Measurements from ENCODE around the gene MAN1B1. TPM values are rescaled to one million over a fixed set of nuclear protein-coding genes. Genes with fewer than 3 reads are reported as not detected.

MAN1B1 gene
- total and polyA plus RNA-seq, 2 donors (not counting 3 experiments of a cell fraction or from before 2014, with no cell fraction given), result 75.3 to 83.3 TPM

DNA sequence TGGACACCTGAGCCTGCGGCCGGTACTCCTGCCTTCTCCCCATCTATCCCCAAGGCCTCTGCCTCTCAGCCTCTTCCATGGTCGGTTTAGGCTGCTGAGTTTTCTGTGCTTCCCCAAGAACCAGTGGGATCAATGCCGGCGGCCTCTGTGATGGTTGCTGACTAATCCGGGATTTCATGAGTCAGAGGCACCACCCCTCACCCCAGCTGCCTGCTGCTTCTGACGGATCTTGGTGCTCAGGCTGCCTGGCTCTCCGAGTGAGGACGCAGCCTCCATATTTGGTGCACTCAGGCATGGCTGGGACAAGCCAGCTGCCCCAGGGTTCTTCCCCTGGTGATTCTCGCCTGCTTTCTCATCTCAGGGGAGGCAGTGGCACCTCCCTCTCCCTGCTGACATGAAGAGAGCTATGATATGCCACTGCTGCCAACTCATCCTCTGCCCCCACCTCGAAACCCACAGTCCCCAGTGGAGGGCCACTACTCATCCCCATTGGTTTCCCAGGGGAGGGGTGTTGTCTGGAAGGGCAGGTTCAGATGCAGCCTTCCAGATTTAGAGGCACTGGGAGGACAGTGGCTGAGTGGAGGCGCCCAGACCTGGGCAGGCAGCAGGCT, 3.3 kb upstream of the MAN1B1 start:
- no peak overlapping the region for H2AFZ ChIP-seq (ENCODE audit: low read depth, low read length)
- peaks cover 0 to 32% of the 10 kb centered on the region in 2 experiments for H3K36me3 ChIP-seq (ENCODE audit: control insufficient read depth in 2 of 2, extremely low read depth in 1 of 2, insufficient read depth in 2 of 2, low read length in 2 of 2)
- H3K4me1 ChIP-seq (ENCODE audit: control insufficient read depth, extremely low read depth, insufficient read depth, low read length), result peaks cover 29% of the 10 kb centered on the region
- ChIA-PET CTCF (interaction anchor here (1.1 to 2.8 kb wide), 4 partner anchors 14 to 37 kb away, joined by 4 to 12 read pairs (median 6); partner anchors contain the start of genes NPDC1 and SAPCD2), POLR2A (no interaction called here)
- intact Hi-C loops (cut with micrococcal nuclease) (no loop called here), dilution Hi-C loops (cut with MboI; ENCODE audit: extremely low pct_ligation_motif_present, low sequenced_read_pairs) (no loop called here)
- FAIRE-seq (peak; percentile 93), DNase-seq (ENCODE audit: low read depth, low spot score) (peak; percentile 79)
- H3K27me3 ChIP-seq (ENCODE audit: control insufficient read depth in 2 of 2, insufficient read depth in 2 of 2, low read length in 2 of 2), result no peaks in the 10 kb centered on the region
- H3K4me2 ChIP-seq (ENCODE audit: insufficient read depth, low read length), result no peak overlapping the region
- H3K9me1 ChIP-seq (replicated peaks; ENCODE audit: control insufficient read depth, extremely low read depth, insufficient read depth, low read length), result no peaks in the 10 kb centered on the region
- peak overlapping the region; percentile 46 for H3K27ac ChIP-seq (ENCODE audit: insufficient read depth, low read depth, low read length)
- no peaks in the 10 kb centered on the region for H3K9me3 ChIP-seq (replicated peaks; ENCODE audit: control insufficient read depth, insufficient read depth, low read length)
- H3K4me3 ChIP-seq (replicated peaks in 1 of 3; ENCODE audit: insufficient read depth in 1 of 3, low read depth in 1 of 3, low read length in 3 of 3), result no peak overlapping the region
- peak; percentile 70 for TF ChIP-seq POLR2AphosphoS5 (IDR thresholded peaks at IDR 0.05; ENCODE audit: insufficient read depth, low read depth, low read length)
- TF ChIP-seq GATA2 (IDR thresholded peaks at IDR 0.05; ENCODE audit: insufficient read depth, insufficient read length, low read depth, low read length), result no peak
- no peak for TF ChIP-seq EZH2 (IDR thresholded peaks at IDR 0.05; ENCODE audit: borderline replicate concordance, low read depth, low read length, severe bottlenecking)
- peak; percentile 63 for TF ChIP-seq JUN (IDR thresholded peaks at IDR 0.05; ENCODE audit: borderline replicate concordance, insufficient read depth, insufficient read length, low read depth)
- no peak for TF ChIP-seq POLR2A (IDR thresholded peaks at IDR 0.05; ENCODE audit: low read depth, low read length)
- TF ChIP-seq MYC (IDR thresholded peaks at IDR 0.05; ENCODE audit: low read depth, low read length), result no peak
- peak; percentile 92 for TF ChIP-seq FOS (IDR thresholded peaks at IDR 0.05; ENCODE audit: borderline replicate concordance, insufficient read depth, low read length)
- TF ChIP-seq, protein P1, sequence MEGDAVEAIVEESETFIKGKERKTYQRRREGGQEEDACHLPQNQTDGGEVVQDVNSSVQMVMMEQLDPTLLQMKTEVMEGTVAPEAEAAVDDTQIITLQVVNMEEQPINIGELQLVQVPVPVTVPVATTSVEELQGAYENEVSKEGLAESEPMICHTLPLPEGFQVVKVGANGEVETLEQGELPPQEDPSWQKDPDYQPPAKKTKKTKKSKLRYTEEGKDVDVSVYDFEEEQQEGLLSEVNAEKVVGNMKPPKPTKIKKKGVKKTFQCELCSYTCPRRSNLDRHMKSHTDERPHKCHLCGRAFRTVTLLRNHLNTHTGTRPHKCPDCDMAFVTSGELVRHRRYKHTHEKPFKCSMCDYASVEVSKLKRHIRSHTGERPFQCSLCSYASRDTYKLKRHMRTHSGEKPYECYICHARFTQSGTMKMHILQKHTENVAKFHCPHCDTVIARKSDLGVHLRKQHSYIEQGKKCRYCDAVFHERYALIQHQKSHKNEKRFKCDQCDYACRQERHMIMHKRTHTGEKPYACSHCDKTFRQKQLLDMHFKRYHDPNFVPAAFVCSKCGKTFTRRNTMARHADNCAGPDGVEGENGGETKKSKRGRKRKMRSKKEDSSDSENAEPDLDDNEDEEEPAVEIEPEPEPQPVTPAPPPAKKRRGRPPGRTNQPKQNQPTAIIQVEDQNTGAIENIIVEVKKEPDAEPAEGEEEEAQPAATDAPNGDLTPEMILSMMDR (IDR thresholded peaks at IDR 0.05; ENCODE audit: extremely low read depth in 1 of 2, insufficient read depth in 1 of 2, low read depth in 1 of 2, low read length in 2 of 2), result no peak
- TF ChIP-seq, protein P2, sequence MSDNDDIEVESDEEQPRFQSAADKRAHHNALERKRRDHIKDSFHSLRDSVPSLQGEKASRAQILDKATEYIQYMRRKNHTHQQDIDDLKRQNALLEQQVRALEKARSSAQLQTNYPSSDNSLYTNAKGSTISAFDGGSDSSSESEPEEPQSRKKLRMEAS (IDR thresholded peaks at IDR 0.05; ENCODE audit: insufficient read depth, insufficient read length), result no peak
- no peaks in the 10 kb centered on the region for H4K20me1 ChIP-seq (replicated peaks; ENCODE audit: control insufficient read depth, extremely low read depth, insufficient read depth, low read length)
- peaks cover under 1% of the 10 kb centered on the region for H3K79me2 ChIP-seq (ENCODE audit: control insufficient read depth, insufficient read depth, low read length)
- no TSS peak for BruUV-seq (replicated peaks)
- H3K9ac ChIP-seq (replicated peaks; ENCODE audit: extremely low read depth, insufficient read depth, low read length), result no peak overlapping the region

Data from endothelial cell of umbilical vein (primary cell).